ENCODE results near the gene AOPEP.
A peak's percentile ranks its signal among the peaks of the same experiment; 100 is the strongest.

AOPEP gene

DNA sequence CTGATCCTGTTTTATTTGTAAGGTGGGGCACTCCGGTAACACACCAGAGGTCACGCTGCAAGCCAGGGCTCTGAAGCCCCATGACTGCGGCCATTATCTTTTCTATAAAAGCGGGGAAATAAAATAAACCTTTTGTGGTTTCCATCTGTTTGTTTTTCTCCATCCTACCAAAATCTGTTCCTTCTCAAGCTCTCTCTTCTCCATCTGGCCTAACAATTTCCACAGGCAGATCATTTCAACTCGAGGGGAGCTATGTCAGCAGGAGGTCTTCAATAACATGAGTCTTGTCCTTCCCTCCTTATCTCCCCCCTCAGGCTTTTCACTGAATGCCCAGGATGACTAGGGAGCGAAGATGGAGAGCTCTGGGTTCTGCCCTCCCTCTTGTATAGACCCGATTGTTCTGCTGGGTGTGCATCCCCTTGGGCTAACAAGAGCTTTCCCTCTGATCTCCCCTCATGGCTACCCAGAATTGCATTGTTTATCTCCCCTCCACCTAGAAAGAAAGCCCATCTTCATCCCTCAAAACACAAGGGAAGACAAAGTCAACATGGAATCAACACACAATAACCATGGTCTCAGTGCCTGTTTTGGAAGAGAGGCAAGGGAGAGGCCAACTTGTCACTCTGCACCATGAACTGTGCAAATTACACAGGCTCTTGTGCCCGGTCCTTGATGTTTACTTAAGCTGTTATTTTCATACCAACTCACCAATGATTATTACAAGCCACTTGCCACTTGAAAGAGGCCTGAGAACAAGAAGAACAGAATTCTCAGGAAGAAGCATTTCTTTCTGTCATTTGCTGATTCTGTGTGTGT lies 403.2 kb downstream of the AOPEP start:
- H3K27ac ChIP-seq (ENCODE audit: low read depth, low read length, poor library complexity, severe bottlenecking) = no peak overlapping the region
- no peaks in the 10 kb centered on the region for H3K9me3 ChIP-seq (ENCODE audit: low read length)
- TF ChIP-seq, protein P1, sequence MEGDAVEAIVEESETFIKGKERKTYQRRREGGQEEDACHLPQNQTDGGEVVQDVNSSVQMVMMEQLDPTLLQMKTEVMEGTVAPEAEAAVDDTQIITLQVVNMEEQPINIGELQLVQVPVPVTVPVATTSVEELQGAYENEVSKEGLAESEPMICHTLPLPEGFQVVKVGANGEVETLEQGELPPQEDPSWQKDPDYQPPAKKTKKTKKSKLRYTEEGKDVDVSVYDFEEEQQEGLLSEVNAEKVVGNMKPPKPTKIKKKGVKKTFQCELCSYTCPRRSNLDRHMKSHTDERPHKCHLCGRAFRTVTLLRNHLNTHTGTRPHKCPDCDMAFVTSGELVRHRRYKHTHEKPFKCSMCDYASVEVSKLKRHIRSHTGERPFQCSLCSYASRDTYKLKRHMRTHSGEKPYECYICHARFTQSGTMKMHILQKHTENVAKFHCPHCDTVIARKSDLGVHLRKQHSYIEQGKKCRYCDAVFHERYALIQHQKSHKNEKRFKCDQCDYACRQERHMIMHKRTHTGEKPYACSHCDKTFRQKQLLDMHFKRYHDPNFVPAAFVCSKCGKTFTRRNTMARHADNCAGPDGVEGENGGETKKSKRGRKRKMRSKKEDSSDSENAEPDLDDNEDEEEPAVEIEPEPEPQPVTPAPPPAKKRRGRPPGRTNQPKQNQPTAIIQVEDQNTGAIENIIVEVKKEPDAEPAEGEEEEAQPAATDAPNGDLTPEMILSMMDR (IDR thresholded peaks at IDR 0.05; ENCODE audit: low read length) = no peak
- TF ChIP-seq EZH2 (IDR thresholded peaks at IDR 0.05; ENCODE audit: borderline replicate concordance, low read length) = no peak
- no peaks in the 10 kb centered on the region; the same call in 1 of the 2 replicates for H3F3A ChIP-seq (ENCODE audit: insufficient read depth, low read length)
- no peaks in the 10 kb centered on the region for H3K36me3 ChIP-seq (ENCODE audit: insufficient read depth, low read length)
- no peaks in the 10 kb centered on the region for H3K27me3 ChIP-seq (ENCODE audit: insufficient read depth, low read length)
- H4K20me1 ChIP-seq (ENCODE audit: insufficient read depth, low read length) = no peaks in the 10 kb centered on the region
- H3K79me2 ChIP-seq (ENCODE audit: insufficient read depth, low read length) = no peaks in the 10 kb centered on the region
- no peaks in the 10 kb centered on the region for H3K9me2 ChIP-seq (ENCODE audit: low read depth, low read length)
- no peak overlapping the region for H2AFZ ChIP-seq (ENCODE audit: low read length)
- peaks cover 3% of the 10 kb centered on the region for H3K4me1 ChIP-seq (ENCODE audit: insufficient read depth, low read length, severe bottlenecking)
- no peak overlapping the region for H3K4me2 ChIP-seq (ENCODE audit: low read length)
- H3K4me3 ChIP-seq (ENCODE audit: low read depth, low read length, poor library complexity, severe bottlenecking) = no peak overlapping the region
- H3K9ac ChIP-seq (ENCODE audit: low read length) = no peak overlapping the region; the same call in 1 of the 2 replicates

DNA sequence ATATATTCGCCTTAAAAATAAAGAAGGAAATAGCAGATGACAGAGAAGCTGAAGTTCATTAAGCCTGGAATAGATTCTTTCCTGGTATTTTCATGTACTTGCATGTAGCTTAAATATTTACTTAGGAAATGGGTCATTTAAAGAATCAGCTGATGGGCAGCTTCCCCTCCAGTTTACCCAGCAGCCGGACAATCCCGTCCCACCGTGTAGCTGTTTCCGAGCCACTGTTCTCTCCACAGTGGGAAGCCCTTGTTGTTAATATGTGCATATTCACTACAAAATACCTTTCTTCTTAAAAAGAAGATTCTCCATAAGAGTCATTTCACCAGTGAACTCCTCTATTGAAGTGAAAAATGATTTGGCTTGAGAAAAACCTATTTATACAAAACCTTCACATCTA lies 404.0 kb downstream of the AOPEP start:
- no peak overlapping the region for H3K4me2 ChIP-seq (ENCODE audit: low read length)
- no peaks in the 10 kb centered on the region for H3K9me2 ChIP-seq (ENCODE audit: low read depth, low read length)
- TF ChIP-seq EZH2 (IDR thresholded peaks at IDR 0.05; ENCODE audit: borderline replicate concordance, low read length) = no peak
- TF ChIP-seq, protein P1 (IDR thresholded peaks at IDR 0.05; ENCODE audit: low read length) = no peak
- no peaks in the 10 kb centered on the region; the same call in 1 of the 2 replicates for H3F3A ChIP-seq (ENCODE audit: insufficient read depth, low read length)
- no peaks in the 10 kb centered on the region for H3K79me2 ChIP-seq (ENCODE audit: insufficient read depth, low read length)
- H3K4me3 ChIP-seq (ENCODE audit: low read depth, low read length, poor library complexity, severe bottlenecking) = no peak overlapping the region
- no peaks in the 10 kb centered on the region for H4K20me1 ChIP-seq (ENCODE audit: insufficient read depth, low read length)
- no peak overlapping the region for H2AFZ ChIP-seq (ENCODE audit: low read length)
- no peak overlapping the region for H3K27ac ChIP-seq (ENCODE audit: low read depth, low read length, poor library complexity, severe bottlenecking)
- no peaks in the 10 kb centered on the region for H3K9me3 ChIP-seq (ENCODE audit: low read length)
- no peaks in the 10 kb centered on the region for H3K27me3 ChIP-seq (ENCODE audit: insufficient read depth, low read length)
- no peaks in the 10 kb centered on the region for H3K36me3 ChIP-seq (ENCODE audit: insufficient read depth, low read length)
- H3K9ac ChIP-seq (ENCODE audit: low read length) = no peak overlapping the region
- H3K4me1 ChIP-seq (ENCODE audit: insufficient read depth, low read length, severe bottlenecking) = peaks cover 3% of the 10 kb centered on the region

DNA sequence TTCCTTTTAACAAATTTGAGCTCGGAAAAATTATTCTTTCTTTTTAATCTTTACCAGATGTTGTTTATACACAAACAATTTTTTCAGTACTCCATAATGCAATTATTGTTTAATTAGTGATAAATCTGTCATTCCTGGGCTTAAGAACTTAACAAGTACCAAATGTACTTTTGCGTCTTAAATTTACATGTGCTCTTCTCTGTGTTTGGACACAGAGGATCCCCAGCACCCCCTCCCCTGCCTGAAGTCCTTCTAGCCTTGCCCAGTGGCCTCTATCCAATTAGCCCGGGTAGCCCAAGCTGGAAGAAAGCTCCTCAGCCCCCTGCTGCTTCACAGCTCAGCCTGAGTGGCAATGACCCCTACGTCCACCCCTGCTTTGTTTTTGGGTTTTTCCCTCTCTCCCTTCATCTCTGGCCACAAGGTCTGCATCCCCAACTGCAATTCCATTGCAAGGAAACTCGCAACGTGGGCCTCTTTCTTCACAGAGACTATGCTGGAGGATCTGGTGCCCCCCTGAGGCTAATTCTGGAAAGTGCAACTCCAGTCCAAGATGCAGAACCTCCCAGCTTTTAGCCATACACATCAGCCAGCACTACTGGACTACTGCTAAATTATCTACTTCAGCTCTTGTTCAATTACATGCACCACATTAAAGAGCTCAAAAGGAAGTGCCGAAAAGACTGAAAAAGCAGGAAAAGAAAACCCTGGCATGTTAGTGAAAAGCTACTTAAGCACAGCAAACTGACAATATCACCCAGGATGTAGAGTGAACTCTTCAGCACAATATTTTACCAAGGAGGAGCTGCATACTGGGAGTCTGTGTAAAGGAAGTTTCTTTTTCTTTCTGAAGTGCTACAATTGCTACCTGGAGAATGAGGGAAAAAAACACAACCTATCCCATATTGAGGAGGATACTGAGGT lies 404.8 kb downstream of the AOPEP start:
- H3K79me2 ChIP-seq (ENCODE audit: insufficient read depth, low read length) = no peaks in the 10 kb centered on the region
- H3K4me1 ChIP-seq (ENCODE audit: insufficient read depth, low read length, severe bottlenecking) = peaks cover 3% of the 10 kb centered on the region
- no peaks in the 10 kb centered on the region for H3K36me3 ChIP-seq (ENCODE audit: insufficient read depth, low read length)
- H3K9ac ChIP-seq (ENCODE audit: low read length) = no peak overlapping the region
- H3K4me2 ChIP-seq (ENCODE audit: low read length) = no peak overlapping the region
- H2AFZ ChIP-seq (ENCODE audit: low read length) = no peak overlapping the region
- H4K20me1 ChIP-seq (ENCODE audit: insufficient read depth, low read length) = no peaks in the 10 kb centered on the region
- H3K27me3 ChIP-seq (ENCODE audit: insufficient read depth, low read length) = no peaks in the 10 kb centered on the region
- H3F3A ChIP-seq (ENCODE audit: insufficient read depth, low read length) = no peaks in the 10 kb centered on the region; the same call in 1 of the 2 replicates
- no peaks in the 10 kb centered on the region for H3K9me2 ChIP-seq (ENCODE audit: low read depth, low read length)
- no peak overlapping the region for H3K4me3 ChIP-seq (ENCODE audit: low read depth, low read length, poor library complexity, severe bottlenecking)
- no peaks in the 10 kb centered on the region for H3K9me3 ChIP-seq (ENCODE audit: low read length)
- TF ChIP-seq, protein P1 (IDR thresholded peaks at IDR 0.05; ENCODE audit: low read length) = peak; percentile 93
- TF ChIP-seq EZH2 (IDR thresholded peaks at IDR 0.05; ENCODE audit: borderline replicate concordance, low read length) = no peak
- H3K27ac ChIP-seq (ENCODE audit: low read depth, low read length, poor library complexity, severe bottlenecking) = no peak overlapping the region

Data from OCI-LY1 (cell line).